Upper lobe of left lung (tissue), 4 donors: Measurements from ENCODE around the gene ARID3B.

Experiments used
- EP300 ChIP-seq, 4 donors: sonication (generic); formaldehyde crosslinking; IDR thresholded peaks; one replicate each; pipeline ENCODE4 v1.5.1; 2017; ENCODE audit warnings: antibody characterized with exemption in 4 of 4, control low read depth in 2 of 4
- POLR2A ChIP-seq, 4 donors: fragments of 450-650 bp; IDR thresholded peaks; one replicate each; pipeline ENCODE4 v1.5.1; 2016 to 2017; ENCODE audit warnings: antibody characterized with exemption in 4 of 4, mild to moderate bottlenecking in 2 of 4
- POLR2AphosphoS5 ChIP-seq, 2 donors: sonication (generic); formaldehyde crosslinking; IDR thresholded peaks; one replicate each; pipeline ENCODE4 v1.5.1; 2017; ENCODE audit warnings: antibody characterized with exemption in 2 of 2
- TF ChIP-seq, protein P1 (sequence below), 6 experiments: fragments of 450-650 bp in 4 of 6; fragments of 200-600 bp in 2 of 6; sonication (generic) in 2 of 6; IDR thresholded peaks; one replicate each; pipeline ENCODE4 v1.5.1; 2016 to 2019; ENCODE audit warnings: antibody characterized with exemption in 6 of 6

DNA sequence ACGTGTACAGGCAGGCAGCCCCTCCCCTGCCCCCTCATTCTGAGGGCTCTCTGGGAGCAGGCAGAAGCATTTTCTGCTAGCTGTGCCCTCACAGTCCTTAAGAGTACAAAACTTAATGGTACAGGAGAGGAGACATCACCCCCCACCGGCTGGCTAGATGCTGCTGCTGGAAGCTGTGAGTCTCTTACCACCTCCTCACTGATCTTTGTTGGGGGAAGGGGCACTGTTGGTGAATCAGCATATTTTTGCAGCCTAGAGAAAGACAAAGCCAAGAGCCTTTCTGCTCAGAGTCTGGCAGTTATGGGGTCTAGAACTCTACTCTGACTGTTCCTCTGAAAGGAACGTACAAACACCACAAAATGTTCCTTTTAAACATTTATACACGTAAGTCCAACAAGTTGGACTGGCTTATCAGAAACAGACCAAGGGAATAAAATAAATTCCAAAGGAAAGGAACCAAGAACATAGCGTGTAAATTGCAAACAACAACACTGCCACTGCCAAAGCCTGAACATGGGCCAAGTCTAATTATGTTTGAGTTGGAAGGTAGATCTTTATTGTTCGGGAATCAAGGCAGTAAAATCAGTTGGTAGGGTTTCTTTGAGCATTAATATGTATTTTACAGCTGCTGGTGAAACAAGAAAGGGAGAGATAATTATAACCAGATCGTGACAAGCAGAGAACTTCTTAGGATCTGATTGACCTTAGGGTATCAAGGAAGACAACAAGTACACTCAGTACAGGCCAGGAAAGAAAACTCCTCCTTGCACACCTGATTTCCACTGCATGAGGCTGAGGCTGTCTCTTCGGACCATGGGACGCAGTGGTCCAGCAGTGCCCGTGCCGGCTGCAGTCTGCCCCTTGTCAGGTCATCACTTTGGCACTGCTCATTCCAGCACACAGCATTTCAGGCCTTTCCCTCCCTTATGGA, 102.0 kb downstream of the ARID3B start:
- TF ChIP-seq, protein P1, sequence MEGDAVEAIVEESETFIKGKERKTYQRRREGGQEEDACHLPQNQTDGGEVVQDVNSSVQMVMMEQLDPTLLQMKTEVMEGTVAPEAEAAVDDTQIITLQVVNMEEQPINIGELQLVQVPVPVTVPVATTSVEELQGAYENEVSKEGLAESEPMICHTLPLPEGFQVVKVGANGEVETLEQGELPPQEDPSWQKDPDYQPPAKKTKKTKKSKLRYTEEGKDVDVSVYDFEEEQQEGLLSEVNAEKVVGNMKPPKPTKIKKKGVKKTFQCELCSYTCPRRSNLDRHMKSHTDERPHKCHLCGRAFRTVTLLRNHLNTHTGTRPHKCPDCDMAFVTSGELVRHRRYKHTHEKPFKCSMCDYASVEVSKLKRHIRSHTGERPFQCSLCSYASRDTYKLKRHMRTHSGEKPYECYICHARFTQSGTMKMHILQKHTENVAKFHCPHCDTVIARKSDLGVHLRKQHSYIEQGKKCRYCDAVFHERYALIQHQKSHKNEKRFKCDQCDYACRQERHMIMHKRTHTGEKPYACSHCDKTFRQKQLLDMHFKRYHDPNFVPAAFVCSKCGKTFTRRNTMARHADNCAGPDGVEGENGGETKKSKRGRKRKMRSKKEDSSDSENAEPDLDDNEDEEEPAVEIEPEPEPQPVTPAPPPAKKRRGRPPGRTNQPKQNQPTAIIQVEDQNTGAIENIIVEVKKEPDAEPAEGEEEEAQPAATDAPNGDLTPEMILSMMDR (IDR thresholded peaks at IDR 0.05), result no peak
- TF ChIP-seq POLR2AphosphoS5 (IDR thresholded peaks at IDR 0.05) (no peak), POLR2A (IDR thresholded peaks at IDR 0.05) (no peak), EP300 (IDR thresholded peaks at IDR 0.05) (no peak)
